OCI-LY1 (cell line): Measurements from ENCODE around the gene MKI67.
A peak's percentile ranks its signal among the peaks of the same experiment; 100 is the strongest.

ENCODE experiments used
- H2AFZ ChIP-seq: fragments of 200-600 bp; sonication (generic), shearing (Covaris generic); 2 replicates; pipeline ENCODE4 v1.6.0; 2014; ENCODE audit warnings: antibody characterized with exemption, mild to moderate bottlenecking, low read length
- H3F3A ChIP-seq: fragments of 200-600 bp; sonication (generic), shearing (Covaris generic); 2 replicates; pipeline ENCODE4 v1.6.0; 2014; ENCODE audit warnings: mild to moderate bottlenecking, antibody characterized with exemption, low read length, moderate library complexity; ENCODE audit not compliant: insufficient read depth
- H3K27ac ChIP-seq: fragments of 200-600 bp; sonication (generic); 2 replicates; pipeline ENCODE4 v1.5.1; 2014; ENCODE audit warnings: low read length, mixed run types, mild to moderate bottlenecking, low read depth; ENCODE audit not compliant: poor library complexity, severe bottlenecking
- H3K27me3 ChIP-seq: fragments of 200-600 bp; sonication (generic); 2 replicates; pipeline ENCODE4 v1.6.0; 2014; ENCODE audit warnings: antibody characterized with exemption, mild to moderate bottlenecking, low read length, moderate library complexity; ENCODE audit not compliant: insufficient read depth
- H3K36me3 ChIP-seq: fragments of 200-600 bp; sonication (generic); 2 replicates; pipeline ENCODE4 v1.6.1; 2014; ENCODE audit warnings: mild to moderate bottlenecking, antibody characterized with exemption, low read length, moderate library complexity, mixed read lengths; ENCODE audit not compliant: insufficient read depth
- H3K4me1 ChIP-seq: fragments of 200-600 bp; sonication (generic); 2 replicates; pipeline ENCODE4 v1.5.1; 2014; ENCODE audit warnings: mild to moderate bottlenecking, low read length, moderate library complexity; ENCODE audit not compliant: insufficient read depth, severe bottlenecking
- H3K4me2 ChIP-seq: fragments of 200-600 bp; sonication (generic), shearing (Covaris generic); 2 replicates; pipeline ENCODE4 v1.6.1; 2014; ENCODE audit warnings: low read length
- H3K4me3 ChIP-seq: fragments of 200-600 bp; sonication (generic); 2 replicates; pipeline ENCODE4 v1.5.1; 2014; ENCODE audit warnings: low read length, low read depth, mild to moderate bottlenecking, mixed read lengths; ENCODE audit not compliant: poor library complexity, severe bottlenecking
- H3K79me2 ChIP-seq: fragments of 200-600 bp; shearing (Covaris generic); 2 replicates; pipeline ENCODE4 v1.6.1; 2016; ENCODE audit warnings: mixed run types, low read length, mixed read lengths; ENCODE audit not compliant: insufficient read depth
- H3K9ac ChIP-seq: fragments of 200-600 bp; sonication (generic), shearing (Covaris generic); 2 replicates; pipeline ENCODE4 v1.6.1; 2014; ENCODE audit warnings: mild to moderate bottlenecking, low read length, mixed read lengths
- H3K9me2 ChIP-seq: fragments of 200-600 bp; sonication (generic), shearing (Covaris generic); 2 replicates; pipeline ENCODE4 v1.6.1; 2014; ENCODE audit warnings: low read depth, mild to moderate bottlenecking, low read length, mixed read lengths
- H3K9me3 ChIP-seq: fragments of 200-600 bp; shearing (Covaris generic); 2 replicates; pipeline ENCODE4 v1.6.1; 2014; ENCODE audit warnings: low read length, mixed read lengths
- H4K20me1 ChIP-seq: fragments of 200-600 bp; sonication (generic), shearing (Covaris generic); 2 replicates; pipeline ENCODE4 v1.6.0; 2016; ENCODE audit warnings: mild to moderate bottlenecking, low read length; ENCODE audit not compliant: insufficient read depth
- CTCF ChIP-seq: fragments of 200-600 bp; sonication (generic), shearing (Covaris generic); IDR thresholded peaks from 2 replicates; pipeline ENCODE4 v1.5.1; 2017; ENCODE audit warnings: mild to moderate bottlenecking, antibody characterized with exemption, low read length, moderate library complexity, mixed read lengths
- EZH2 ChIP-seq: fragments of 200-600 bp; sonication (generic), shearing (Covaris generic); IDR thresholded peaks from 2 replicates; pipeline ENCODE4 v1.8.0; 2017; ENCODE audit warnings: borderline replicate concordance, mixed run types, mild to moderate bottlenecking, antibody characterized with exemption, low read length, moderate library complexity, mixed read lengths

The MKI67 gene

GRCh38 chr10:128062331-128062880, 63.8 kb downstream of the MKI67 start:
- H3K36me3 ChIP-seq: peaks cover 42% of the 10 kb centered on the region
- H3K9me3 ChIP-seq: no peaks in the 10 kb centered on the region
- peaks cover 62% of the 10 kb centered on the region for H3K4me1 ChIP-seq
- peak overlapping the region; percentile 48 for H3K4me3 ChIP-seq
- H3K27ac ChIP-seq: peak overlapping the region; percentile 91
- no peaks in the 10 kb centered on the region for H3K27me3 ChIP-seq
- H2AFZ ChIP-seq: no peak overlapping the region
- H3K4me2 ChIP-seq: peak overlapping the region; percentile 71
- H3K9ac ChIP-seq: peak overlapping the region; percentile 45; the same call in 1 of the 2 replicates
- no peaks in the 10 kb centered on the region for H3K9me2 ChIP-seq
- H3F3A ChIP-seq: no peaks in the 10 kb centered on the region
- H4K20me1 ChIP-seq: no peaks in the 10 kb centered on the region
- no peaks in the 10 kb centered on the region for H3K79me2 ChIP-seq
- no peak for TF ChIP-seq EZH2
- no peak for TF ChIP-seq CTCF

GRCh38 chr10:128061306-128062300, 64.6 kb downstream of the MKI67 start:
- peak overlapping the region; percentile 71; the same call in 1 of the 2 replicates for H3K4me2 ChIP-seq
- TF ChIP-seq EZH2 (no peak), CTCF (no peak)

GRCh38 chr10:128060341-128061250, 65.6 kb downstream of the MKI67 start:
- Histone ChIP-seq H3K4me2 (no peak overlapping the region), H3K9ac (no peak overlapping the region; the same call in 1 of the 2 replicates), H3K9me3 (no peaks in the 10 kb centered on the region), H3K79me2 (no peaks in the 10 kb centered on the region), H3K4me3 (no peak overlapping the region), H3K27ac (peak overlapping the region; percentile 84), H3K9me2 (no peaks in the 10 kb centered on the region), H3K27me3 (no peaks in the 10 kb centered on the region), H2AFZ (no peak overlapping the region), H3F3A (no peaks in the 10 kb centered on the region), H4K20me1 (no peaks in the 10 kb centered on the region), H3K36me3 (peaks cover 39% of the 10 kb centered on the region; the same call in 1 of the 2 replicates), H3K4me1 (peaks cover 61% of the 10 kb centered on the region)
- TF ChIP-seq EZH2 (no peak), CTCF (no peak)

More at GRCh38 chr10:128061306-128062300, 64.6 kb downstream of the MKI67 start:
- Histone ChIP-seq H4K20me1 (no peaks in the 10 kb centered on the region), H3K27ac (peak overlapping the region; percentile 91), H3K4me1 (peaks cover 62% of the 10 kb centered on the region), H2AFZ (no peak overlapping the region), H3K9me3 (no peaks in the 10 kb centered on the region), H3F3A (no peaks in the 10 kb centered on the region), H3K79me2 (no peaks in the 10 kb centered on the region), H3K4me3 (peak overlapping the region; percentile 48), H3K36me3 (peaks cover 39% of the 10 kb centered on the region), H3K27me3 (no peaks in the 10 kb centered on the region), H3K9ac (peak overlapping the region; percentile 45; the same call in 1 of the 2 replicates), H3K9me2 (no peaks in the 10 kb centered on the region)
